DOHH2 (cell line): ENCODE measurements around the gene EXD3.

Experiments
- H3F3A ChIP-seq: fragments of 200-600 bp; sonication (generic), shearing (Covaris generic); 2 replicates; pipeline ENCODE4 v1.6.0; 2016; ENCODE audit warnings: antibody characterized with exemption, mild to moderate bottlenecking; ENCODE audit not compliant: control insufficient read depth, insufficient read depth
- H3K27ac ChIP-seq: fragments of 200-600 bp; sonication (generic); 2 replicates; pipeline ENCODE4 v1.5.1; 2014; ENCODE audit warnings: low read depth, mild to moderate bottlenecking, low read length, moderate library complexity
- H3K27me3 ChIP-seq: fragments of 200-600 bp; sonication (generic); 2 replicates; pipeline ENCODE4 v1.6.1; 2014; ENCODE audit warnings: mild to moderate bottlenecking, low read length, mixed read lengths; ENCODE audit not compliant: control insufficient read depth
- H3K36me3 ChIP-seq: fragments of 200-600 bp; sonication (generic); 2 replicates; pipeline ENCODE4 v1.6.1; 2014; ENCODE audit warnings: mild to moderate bottlenecking, low read length, moderate library complexity, mixed read lengths; ENCODE audit not compliant: control insufficient read depth
- H3K4me1 ChIP-seq: fragments of 200-600 bp; sonication (generic); 2 replicates; pipeline ENCODE4 v1.6.1; 2014; ENCODE audit warnings: mild to moderate bottlenecking, low read length, mixed read lengths; ENCODE audit not compliant: control insufficient read depth
- H3K4me2 ChIP-seq: fragments of 200-600 bp; sonication (generic); 2 replicates; pipeline ENCODE4 v1.6.0; 2014; ENCODE audit warnings: mild to moderate bottlenecking, low read length, moderate library complexity
- H3K4me3 ChIP-seq: fragments of 200-600 bp; sonication (generic); 2 replicates; pipeline ENCODE4 v1.5.1; 2014; ENCODE audit warnings: mild to moderate bottlenecking, low read length, mixed read lengths
- H3K79me2 ChIP-seq: fragments of 200-600 bp; sonication (generic); 2 replicates; pipeline ENCODE4 v1.6.1; 2014; ENCODE audit warnings: mild to moderate bottlenecking, low read length, mixed read lengths; ENCODE audit not compliant: control insufficient read depth
- H3K9me2 ChIP-seq: fragments of 200-600 bp; sonication (generic); replicated peaks from 2 replicates; pipeline ENCODE4 v1.6.1; 2014; ENCODE audit warnings: mild to moderate bottlenecking, low read length, mixed read lengths; ENCODE audit not compliant: control insufficient read depth
- H3K9me3 ChIP-seq: fragments of 200-600 bp; sonication (generic); 2 replicates; pipeline ENCODE4 v1.6.1; 2014; ENCODE audit warnings: antibody characterized with exemption, low read length, mixed read lengths; ENCODE audit not compliant: control insufficient read depth, insufficient read depth
- H4K20me1 ChIP-seq: fragments of 200-600 bp; sonication (generic); 2 replicates; pipeline ENCODE4 v1.6.0; 2014; ENCODE audit warnings: low read depth, mild to moderate bottlenecking, antibody characterized with exemption, low read length, moderate library complexity; ENCODE audit not compliant: control insufficient read depth, insufficient read depth
- EZH2phosphoT487 ChIP-seq: fragments of 200-600 bp; sonication (generic); IDR thresholded peaks from 2 replicates; pipeline ENCODE4 v1.6.1; 2017; ENCODE audit warnings: borderline replicate concordance, mild to moderate bottlenecking, antibody characterized with exemption, low read length, moderate library complexity, mixed read lengths
- TF ChIP-seq, protein P1 (sequence below): fragments of 200-600 bp; sonication (generic); IDR thresholded peaks from one replicate; pipeline ENCODE4 v1.5.1; 2014; ENCODE audit warnings: antibody characterized with exemption, mild to moderate bottlenecking, low read depth, low read length; ENCODE audit not compliant: poor library complexity, severe bottlenecking

The EXD3 gene

DNA sequence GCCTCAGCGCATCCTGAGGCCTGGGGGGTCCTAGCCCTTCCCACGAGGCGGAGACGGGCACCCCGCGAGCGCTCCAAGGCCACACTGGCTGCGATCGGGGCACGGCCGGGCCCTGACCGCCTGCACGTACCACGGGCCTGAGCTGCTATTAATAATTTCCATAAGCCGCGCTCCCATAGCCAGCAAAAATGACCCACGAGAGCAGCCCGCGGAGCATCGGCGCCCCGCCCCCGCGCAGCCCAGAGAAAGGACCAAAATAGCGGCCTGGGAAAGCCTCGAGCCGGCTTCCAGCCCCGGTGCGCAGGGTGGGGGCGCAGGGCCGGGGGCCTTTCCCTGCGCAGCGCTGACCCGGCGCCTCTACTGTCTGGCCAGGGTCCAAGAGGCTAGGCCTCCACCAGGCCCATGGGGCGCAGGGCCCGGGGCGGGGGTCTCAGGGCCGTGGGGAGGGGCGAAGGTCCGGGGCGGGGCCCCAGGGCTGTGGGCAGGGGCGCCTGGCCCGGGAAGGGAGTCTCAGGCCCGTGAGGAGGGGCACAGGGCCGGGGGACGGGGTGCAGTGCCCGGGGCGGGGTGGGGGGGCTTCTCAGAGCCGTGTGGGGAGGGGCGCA, 54.4 kb downstream of the EXD3 start:
- peaks cover 5% of the 10 kb centered on the region; the same call in 1 of the 2 replicates for H3K9me3 ChIP-seq

DNA sequence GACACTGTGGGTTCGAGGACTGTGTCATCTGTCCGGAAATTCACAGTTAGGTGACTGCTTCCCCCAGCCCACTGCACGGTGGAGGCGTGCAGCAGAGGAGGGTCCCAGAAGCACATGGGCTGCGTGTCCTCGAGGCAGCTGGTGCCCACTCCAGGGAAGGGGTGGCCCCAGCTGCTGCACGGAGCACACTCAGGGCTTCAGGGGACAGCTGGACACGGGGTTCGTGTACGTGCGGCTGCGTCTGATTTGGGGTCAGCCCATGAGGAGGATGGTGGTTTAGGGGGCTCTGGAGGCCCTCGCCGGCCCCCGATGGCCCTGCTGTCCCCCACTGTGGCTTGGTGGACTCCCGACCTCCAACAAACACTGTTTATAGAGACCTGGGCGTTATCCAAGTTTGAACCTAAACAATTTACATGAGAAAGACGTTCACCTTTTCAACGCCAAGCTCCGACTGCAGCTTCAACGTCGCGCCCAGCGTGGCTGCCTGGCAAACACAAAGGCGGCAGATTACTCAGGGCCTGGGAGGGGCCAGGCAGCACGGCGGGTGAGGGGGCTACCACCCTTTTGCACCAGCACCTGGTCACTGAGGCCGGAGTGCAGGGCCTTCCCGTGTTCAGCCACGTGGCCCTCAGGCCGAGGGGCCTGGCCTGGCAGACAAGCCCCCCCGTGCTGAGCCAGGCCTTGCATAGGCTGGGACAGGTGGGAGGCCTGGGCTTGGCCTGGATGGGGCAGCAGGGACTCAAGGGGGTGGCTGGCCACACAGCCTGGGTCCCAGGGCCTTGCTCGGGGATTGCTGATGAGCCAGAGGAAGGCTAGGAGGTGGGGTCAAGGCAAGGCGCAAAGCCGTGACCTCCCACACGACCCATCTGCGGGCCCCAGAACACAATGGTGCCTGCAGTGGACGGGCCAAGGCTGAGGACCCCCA, 55.2 kb downstream of the EXD3 start:
- Histone ChIP-seq H3K27me3 (no peaks in the 10 kb centered on the region), H3F3A (0 out of 2 replicates have a peak, but pooled peaks cover 3% of the 10 kb centered on the region), H3K4me2 (no peak overlapping the region), H3K79me2 (no peaks in the 10 kb centered on the region), H3K36me3 (no peaks in the 10 kb centered on the region), H3K4me1 (no peaks in the 10 kb centered on the region), H3K9me3 (peaks cover 5% of the 10 kb centered on the region; the same call in 1 of the 2 replicates), H3K4me3 (no peak overlapping the region), H4K20me1 (no peaks in the 10 kb centered on the region), H3K27ac (no peak overlapping the region), H3K9me2 (no peaks in the 10 kb centered on the region)
- TF ChIP-seq, protein P1, sequence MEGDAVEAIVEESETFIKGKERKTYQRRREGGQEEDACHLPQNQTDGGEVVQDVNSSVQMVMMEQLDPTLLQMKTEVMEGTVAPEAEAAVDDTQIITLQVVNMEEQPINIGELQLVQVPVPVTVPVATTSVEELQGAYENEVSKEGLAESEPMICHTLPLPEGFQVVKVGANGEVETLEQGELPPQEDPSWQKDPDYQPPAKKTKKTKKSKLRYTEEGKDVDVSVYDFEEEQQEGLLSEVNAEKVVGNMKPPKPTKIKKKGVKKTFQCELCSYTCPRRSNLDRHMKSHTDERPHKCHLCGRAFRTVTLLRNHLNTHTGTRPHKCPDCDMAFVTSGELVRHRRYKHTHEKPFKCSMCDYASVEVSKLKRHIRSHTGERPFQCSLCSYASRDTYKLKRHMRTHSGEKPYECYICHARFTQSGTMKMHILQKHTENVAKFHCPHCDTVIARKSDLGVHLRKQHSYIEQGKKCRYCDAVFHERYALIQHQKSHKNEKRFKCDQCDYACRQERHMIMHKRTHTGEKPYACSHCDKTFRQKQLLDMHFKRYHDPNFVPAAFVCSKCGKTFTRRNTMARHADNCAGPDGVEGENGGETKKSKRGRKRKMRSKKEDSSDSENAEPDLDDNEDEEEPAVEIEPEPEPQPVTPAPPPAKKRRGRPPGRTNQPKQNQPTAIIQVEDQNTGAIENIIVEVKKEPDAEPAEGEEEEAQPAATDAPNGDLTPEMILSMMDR, result no peak
- no peak for TF ChIP-seq EZH2phosphoT487

More for the DNA sequence above, 54.4 kb downstream of the EXD3 start:
- 0 out of 2 replicates have a peak, but pooled peaks cover 3% of the 10 kb centered on the region for H3F3A ChIP-seq
- no peak overlapping the region for H3K27ac ChIP-seq
- no peaks in the 10 kb centered on the region for H3K4me1 ChIP-seq
- H3K36me3 ChIP-seq, result no peaks in the 10 kb centered on the region
- H3K4me3 ChIP-seq, result no peak overlapping the region
- H4K20me1 ChIP-seq, result no peaks in the 10 kb centered on the region
- no peak for TF ChIP-seq EZH2phosphoT487
- TF ChIP-seq, protein P1, result no peak
- no peaks in the 10 kb centered on the region for H3K79me2 ChIP-seq
- H3K4me2 ChIP-seq, result no peak overlapping the region
- H3K27me3 ChIP-seq, result no peaks in the 10 kb centered on the region
- H3K9me2 ChIP-seq, result no peaks in the 10 kb centered on the region

DNA sequence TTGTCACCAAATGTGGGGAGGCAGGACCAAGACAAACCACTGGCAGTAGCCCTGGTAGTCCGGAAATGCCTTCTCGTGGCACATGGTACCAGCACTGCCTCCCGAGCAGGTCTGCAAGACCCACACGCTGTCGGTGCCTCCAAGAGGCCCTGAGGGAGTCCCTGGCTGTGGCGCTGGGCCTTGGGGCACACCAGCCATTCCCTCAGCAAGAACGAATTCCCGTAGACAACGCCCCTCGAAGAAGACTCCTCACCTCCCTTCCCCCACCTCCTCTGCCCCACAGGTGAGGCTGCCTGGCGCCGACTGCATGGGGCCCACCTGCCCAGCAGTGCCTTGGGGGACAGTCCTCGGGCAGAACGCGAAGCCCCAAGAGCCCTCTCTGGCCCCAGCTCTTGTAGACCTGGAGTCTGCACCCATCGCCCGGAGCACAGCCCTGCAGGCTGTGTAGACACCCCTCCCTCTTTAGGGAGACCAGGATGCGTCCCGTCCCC, 56.0 kb downstream of the EXD3 start:
- Histone ChIP-seq H3K9me2 (no peaks in the 10 kb centered on the region), H3F3A (0 out of 2 replicates have a peak, but pooled peaks cover 3% of the 10 kb centered on the region), H3K36me3 (no peaks in the 10 kb centered on the region), H3K4me2 (no peak overlapping the region), H3K27ac (no peak overlapping the region), H3K27me3 (no peaks in the 10 kb centered on the region), H3K4me1 (no peaks in the 10 kb centered on the region), H4K20me1 (no peaks in the 10 kb centered on the region), H3K4me3 (no peak overlapping the region), H3K79me2 (no peaks in the 10 kb centered on the region), H3K9me3 (peaks cover 5% of the 10 kb centered on the region; the same call in 1 of the 2 replicates)
- no peak for TF ChIP-seq EZH2phosphoT487
